Measurements from ENCODE around the gene B4GALT5. TPM values are rescaled to one million over a fixed set of nuclear protein-coding genes. Genes with fewer than 3 reads are reported as not detected.
"Not testable (repeated sequence)": the region's sequence is repeated elsewhere in the genome, so short reads cannot be mapped to it uniquely, and the experiment has no call there.

B4GALT5 gene, protein sequence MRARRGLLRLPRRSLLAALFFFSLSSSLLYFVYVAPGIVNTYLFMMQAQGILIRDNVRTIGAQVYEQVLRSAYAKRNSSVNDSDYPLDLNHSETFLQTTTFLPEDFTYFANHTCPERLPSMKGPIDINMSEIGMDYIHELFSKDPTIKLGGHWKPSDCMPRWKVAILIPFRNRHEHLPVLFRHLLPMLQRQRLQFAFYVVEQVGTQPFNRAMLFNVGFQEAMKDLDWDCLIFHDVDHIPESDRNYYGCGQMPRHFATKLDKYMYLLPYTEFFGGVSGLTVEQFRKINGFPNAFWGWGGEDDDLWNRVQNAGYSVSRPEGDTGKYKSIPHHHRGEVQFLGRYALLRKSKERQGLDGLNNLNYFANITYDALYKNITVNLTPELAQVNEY
- 10 to 100 TPM; 16.8 to 33.8 (median 22.1) TPM for total RNA-seq

DNA sequence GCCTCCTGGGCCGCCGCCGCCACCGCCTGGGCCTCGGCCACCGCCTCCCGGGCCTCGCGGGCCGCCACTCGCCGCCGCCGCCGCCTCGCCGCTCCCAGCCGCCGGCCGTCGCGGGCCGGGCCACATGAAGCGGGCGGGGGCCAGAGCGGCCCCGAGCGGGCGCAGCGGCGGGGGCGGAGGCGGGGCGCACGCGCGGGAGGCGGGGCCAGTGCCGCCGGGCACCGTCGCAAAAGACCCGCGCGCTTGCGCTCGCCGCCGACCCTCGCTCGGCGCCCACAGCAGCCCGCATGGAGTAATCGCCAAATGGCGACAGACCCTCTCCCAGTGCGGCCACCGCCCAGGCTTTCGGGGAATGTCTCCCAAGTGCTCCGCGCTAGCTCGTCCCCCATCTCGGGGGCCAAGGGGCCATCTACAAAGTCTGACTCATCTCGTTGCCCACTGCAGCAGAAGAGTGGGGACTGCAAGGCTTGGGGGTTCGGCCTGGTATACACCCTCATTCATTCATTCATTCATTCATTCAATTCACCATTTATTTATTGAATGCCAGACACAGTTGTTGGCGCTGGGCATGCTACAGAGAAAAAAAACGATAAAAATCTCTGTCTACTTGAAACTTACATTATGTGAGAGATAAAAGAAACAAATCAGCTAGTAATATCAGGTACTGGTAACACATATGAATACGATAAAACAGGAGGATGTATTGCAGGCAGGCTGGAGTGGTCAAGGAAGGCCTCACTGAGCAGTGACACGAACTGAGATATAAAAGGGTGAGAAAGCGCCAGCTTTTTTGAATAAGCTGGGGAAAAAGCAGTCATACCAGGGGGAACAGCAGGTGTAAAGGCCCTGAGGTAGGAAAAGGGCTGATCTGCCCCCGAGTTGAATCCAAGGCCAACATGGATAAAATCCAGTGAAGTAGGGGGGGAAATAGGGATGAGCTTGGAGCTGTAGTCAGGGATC is at the start of gene B4GALT5:
Gene B4GALT5, minus strand, starts transcription at position 126 of the 960 bp plus-strand sequence. CDS start 188 bp downstream, outside the sequence.
- H3K4me3 ChIP-seq: peak within 1 kb of the TSS; percentile 86 to 91 (median 90)
- H3K36me3 ChIP-seq: no peaks in the 10 kb centered on the region
- TF ChIP-seq, protein P1, sequence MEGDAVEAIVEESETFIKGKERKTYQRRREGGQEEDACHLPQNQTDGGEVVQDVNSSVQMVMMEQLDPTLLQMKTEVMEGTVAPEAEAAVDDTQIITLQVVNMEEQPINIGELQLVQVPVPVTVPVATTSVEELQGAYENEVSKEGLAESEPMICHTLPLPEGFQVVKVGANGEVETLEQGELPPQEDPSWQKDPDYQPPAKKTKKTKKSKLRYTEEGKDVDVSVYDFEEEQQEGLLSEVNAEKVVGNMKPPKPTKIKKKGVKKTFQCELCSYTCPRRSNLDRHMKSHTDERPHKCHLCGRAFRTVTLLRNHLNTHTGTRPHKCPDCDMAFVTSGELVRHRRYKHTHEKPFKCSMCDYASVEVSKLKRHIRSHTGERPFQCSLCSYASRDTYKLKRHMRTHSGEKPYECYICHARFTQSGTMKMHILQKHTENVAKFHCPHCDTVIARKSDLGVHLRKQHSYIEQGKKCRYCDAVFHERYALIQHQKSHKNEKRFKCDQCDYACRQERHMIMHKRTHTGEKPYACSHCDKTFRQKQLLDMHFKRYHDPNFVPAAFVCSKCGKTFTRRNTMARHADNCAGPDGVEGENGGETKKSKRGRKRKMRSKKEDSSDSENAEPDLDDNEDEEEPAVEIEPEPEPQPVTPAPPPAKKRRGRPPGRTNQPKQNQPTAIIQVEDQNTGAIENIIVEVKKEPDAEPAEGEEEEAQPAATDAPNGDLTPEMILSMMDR (IDR thresholded peaks at IDR 0.05): no peak
- TF ChIP-seq POLR2AphosphoS5 (IDR thresholded peaks at IDR 0.05): peak in 2 of 3 donors; percentile 48 to 59
- H3K9me3 ChIP-seq: no peaks in the 10 kb centered on the region
- intact Hi-C loops (cut with DNase I; ENCODE audit: low total_unique reads): no loop called here
- peak within 1 kb of the TSS; percentile 89 to 97 for H3K27ac ChIP-seq
- no peaks in the 10 kb centered on the region for H3K27me3 ChIP-seq
- peaks cover 0 to 7% of the 10 kb centered on the region in 2 donors for H3K4me1 ChIP-seq
- peak in 1 of 2 donors; percentile 28 for DNase-seq (ENCODE audit: low spot score in 2 of 2)

DNA sequence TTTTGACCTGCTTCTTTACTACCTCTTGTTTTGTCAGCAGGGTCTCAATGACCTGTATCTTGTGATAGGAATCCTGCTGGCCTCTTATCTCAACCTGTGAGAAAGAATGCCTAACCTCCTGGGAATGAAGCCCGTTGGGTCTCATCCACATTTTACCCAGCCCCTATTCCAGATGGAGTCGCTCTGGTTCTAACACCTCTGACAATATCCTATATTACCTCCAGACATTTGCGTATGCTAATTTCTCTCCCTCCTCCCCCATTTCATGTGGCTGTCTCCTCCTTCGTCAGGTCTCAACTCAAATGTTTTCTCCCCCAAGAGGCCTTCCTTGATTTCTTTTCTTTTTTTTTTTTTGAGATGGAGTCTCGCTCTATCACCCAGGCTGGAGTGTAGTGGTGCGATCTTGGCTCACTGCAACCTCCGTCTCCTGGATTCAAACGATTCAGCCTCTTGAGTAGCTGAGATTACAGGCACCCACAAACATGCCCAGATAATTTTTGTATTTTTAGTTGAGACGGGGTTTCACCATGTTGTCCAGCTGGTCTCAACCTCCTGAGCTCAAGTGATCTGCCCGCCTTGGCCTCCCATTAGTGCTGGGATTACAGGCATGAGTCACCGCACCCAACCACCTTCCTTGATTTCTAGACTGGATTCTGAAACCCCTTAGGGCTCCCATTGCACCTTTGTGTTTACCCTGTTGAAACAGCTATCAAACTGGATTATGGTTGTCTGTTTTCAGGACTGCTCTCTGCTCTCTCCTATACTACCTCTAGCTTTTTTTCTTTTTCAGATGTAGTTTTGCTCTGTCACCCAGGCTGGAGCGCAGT is 49.5 kb upstream of the B4GALT5 start:
- peak overlapping the region; percentile 57 to 62 for H3K27ac ChIP-seq
- TF ChIP-seq, protein P1 (IDR thresholded peaks at IDR 0.05): no peak
- TF ChIP-seq POLR2AphosphoS5 (IDR thresholded peaks at IDR 0.05) (no peak), POLR2A (IDR thresholded peaks at IDR 0.05) (no peak)
- H3K9me3 ChIP-seq: no peaks in the 10 kb centered on the region
- H3K4me1 ChIP-seq: peaks cover 6 to 14% of the 10 kb centered on the region in 2 donors
- no peak for DNase-seq (ENCODE audit: low spot score in 2 of 2)
- H3K36me3 ChIP-seq: no peaks in the 10 kb centered on the region
- intact Hi-C loops (cut with DNase I; ENCODE audit: low total_unique reads): no loop called here
- no peak overlapping the region for H3K4me3 ChIP-seq
- H3K27me3 ChIP-seq: no peaks in the 10 kb centered on the region

DNA sequence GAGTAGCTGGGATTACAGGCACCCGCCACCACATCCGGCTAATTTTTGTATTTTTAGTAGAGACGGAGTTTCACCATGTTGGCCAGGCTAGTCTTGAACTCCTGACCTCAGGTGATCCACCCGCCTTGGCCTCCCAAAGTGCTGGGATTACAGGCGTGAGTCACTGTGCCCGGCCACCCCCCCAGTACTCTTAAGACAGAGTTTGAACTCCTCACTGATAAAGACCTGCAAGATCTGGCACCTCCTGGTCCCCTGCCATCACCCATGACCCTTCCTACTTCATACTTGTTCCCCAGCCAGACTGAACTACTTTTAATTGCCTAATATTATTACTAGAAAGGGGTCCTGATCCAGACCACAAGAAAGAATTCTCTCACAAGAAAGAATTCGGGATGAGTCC is 48.2 kb upstream of the B4GALT5 start:
- H3K27ac ChIP-seq; H3K9me3 ChIP-seq; DNase-seq (ENCODE audit: low spot score in 2 of 2); intact Hi-C loops (cut with DNase I; ENCODE audit: low total_unique reads); H3K27me3 ChIP-seq; H3K36me3 ChIP-seq; H3K4me3 ChIP-seq: not testable (repeated sequence)
- TF ChIP-seq POLR2AphosphoS5 (IDR thresholded peaks at IDR 0.05): peak in 1 of 3 donors; percentile 18
- peaks cover 2 to 14% of the 10 kb centered on the region in 2 donors for H3K4me1 ChIP-seq

DNA sequence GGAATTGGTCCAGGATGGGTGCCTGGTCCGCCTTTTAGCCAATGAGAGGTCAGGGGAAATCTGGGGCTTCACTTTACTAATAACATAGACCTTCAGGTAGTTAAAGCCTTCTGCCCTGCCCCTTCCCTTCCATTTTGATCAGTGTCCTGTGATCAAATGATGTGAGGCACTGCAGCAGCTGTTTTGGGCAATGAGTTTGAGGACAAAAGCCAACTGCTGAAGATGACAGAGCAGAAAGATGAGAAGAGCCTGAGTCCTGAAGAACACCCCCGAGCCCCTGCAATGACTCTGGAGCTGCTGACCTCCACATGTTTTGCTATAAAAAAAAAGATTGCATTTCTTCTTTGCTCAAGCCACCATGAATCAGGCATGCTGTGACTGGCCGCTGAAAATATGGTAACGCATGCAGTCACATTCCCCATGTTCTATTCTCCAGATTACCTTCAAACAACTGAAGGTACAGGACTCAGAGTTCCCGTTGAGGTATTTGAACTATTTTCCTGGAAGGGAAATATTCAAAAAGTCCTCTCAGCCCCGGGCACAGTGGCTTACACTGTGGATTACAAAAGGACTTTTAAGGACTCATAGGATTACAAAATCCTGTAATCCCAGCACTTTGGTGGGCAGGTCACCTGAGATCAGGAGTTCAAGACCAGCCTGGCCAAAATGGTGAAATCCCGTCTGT is 45.7 kb upstream of the B4GALT5 start:
- peak overlapping the region; percentile 16 to 77 for H3K27ac ChIP-seq
- no peaks in the 10 kb centered on the region for H3K36me3 ChIP-seq
- H3K4me1 ChIP-seq: no peaks in the 10 kb centered on the region
- H3K4me3 ChIP-seq: no peak overlapping the region
- peak in 1 of 3 donors; percentile 17 for TF ChIP-seq POLR2AphosphoS5 (IDR thresholded peaks at IDR 0.05)
- TF ChIP-seq, protein P1 (IDR thresholded peaks at IDR 0.05): no peak
- H3K9me3 ChIP-seq: no peaks in the 10 kb centered on the region
- intact Hi-C loops (cut with DNase I; ENCODE audit: low total_unique reads): no loop called here
- H3K27me3 ChIP-seq: no peaks in the 10 kb centered on the region
- DNase-seq (ENCODE audit: low spot score in 2 of 2): peak in 1 of 2 donors; percentile 77

Data from breast epithelium (tissue), 4 donors.